ENCODE data around the gene SEBOX.

Gene SEBOX

DNA sequence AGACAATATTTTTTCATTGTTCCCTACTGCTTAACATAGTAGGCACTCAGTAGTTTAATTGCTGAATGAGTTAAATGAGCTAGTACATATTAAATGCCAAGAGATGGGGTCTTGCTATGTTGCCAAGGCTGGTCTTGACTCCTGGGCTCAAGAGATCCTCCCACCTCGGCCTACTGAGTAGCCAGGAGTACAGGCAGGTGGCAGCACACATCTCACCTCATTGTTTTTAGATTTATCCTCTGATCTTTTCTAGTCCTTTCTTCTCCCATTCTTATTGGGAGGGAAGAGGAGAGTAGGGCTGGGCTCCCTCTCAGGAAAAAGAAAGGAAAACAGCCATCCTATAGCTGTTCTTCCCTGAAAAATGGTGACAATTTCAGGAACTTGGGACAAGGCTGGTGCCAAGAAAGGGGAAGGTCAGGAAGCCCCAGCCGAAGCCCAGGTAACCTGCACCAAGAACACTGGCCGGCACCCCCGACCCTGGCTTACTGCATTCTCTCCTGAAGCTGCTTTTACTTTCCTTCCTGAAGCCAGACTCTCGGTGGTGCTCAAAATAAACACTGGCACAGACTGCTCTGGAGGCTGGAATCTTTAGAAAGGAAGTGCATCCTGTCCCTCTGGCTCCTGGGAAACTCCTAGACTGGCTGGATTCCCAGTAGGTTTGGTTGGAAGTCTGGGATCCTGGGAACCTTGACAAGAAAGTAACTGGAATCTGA is 26.8 kb downstream of the SEBOX start:
- peak overlapping the region in 1 of 2 donors; percentile 67 for H3K27ac Mint-ChIP-seq
- H3K27me3 Mint-ChIP-seq: no peaks in the 10 kb centered on the region
- peaks cover 31 to 36% of the 10 kb centered on the region in 2 donors for H3K4me1 Mint-ChIP-seq (ENCODE audit: low read depth in 2 of 2)
- no peak for DNase-seq
- no peaks in the 10 kb centered on the region for H3K9me3 Mint-ChIP-seq
- ATAC-seq (replicated peaks): no peak
- H3K4me3 Mint-ChIP-seq: no peak overlapping the region
- H3K36me3 Mint-ChIP-seq (ENCODE audit: insufficient read depth): peaks cover 37% of the 10 kb centered on the region

DNA sequence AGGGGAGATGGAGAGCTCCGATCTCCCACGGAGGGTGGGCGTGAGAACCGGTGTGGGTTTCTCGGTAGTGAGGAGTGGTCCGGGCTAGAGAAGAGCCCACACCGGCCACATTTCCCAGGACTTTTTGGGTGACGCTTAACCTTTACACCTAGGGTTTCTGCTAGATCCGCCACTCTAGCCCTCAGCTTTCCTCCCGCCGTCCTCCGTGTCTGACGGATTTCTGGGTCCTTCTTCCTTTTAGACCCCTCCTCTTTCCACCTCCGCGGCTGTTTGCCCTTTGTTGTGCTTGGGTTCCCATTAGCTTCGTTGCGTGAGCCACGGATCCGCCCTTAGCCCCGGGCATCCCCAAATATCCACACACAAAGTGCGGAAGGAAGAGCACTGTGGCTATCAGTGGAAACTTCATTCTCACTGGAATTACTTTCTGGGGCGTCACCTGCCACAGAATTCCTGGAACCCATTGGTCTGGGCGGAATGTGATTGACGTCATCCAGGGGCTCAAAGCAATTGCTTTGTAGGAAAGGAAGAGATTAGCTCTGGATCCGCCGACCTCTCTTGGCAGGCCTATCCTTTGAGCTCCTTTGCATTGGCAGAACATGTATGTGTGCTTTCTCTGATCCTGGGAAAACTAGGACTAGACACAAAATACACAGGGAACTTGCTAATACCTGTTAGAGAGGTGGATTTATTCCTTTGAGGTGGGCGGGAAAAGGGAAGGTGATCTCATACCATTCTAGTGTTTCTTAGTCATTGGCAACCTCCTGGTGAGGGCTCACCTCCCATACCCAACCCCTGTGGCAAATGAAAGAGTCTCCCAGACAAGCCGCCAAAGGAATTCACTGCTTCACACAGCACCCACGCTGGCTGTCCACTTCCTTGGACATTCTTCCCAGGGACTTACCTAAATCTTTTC is 28.8 kb downstream of the SEBOX start:
- Mint-ChIP-seq H3K9me3 (no peaks in the 10 kb centered on the region), H3K4me3 (peak overlapping the region; percentile 94 to 99), H3K27me3 (no peaks in the 10 kb centered on the region), H3K4me1 (ENCODE audit: low read depth in 2 of 2) (peaks cover 35 to 36% of the 10 kb centered on the region in 2 donors), H3K27ac (peak overlapping the region; percentile 98), H3K36me3 (ENCODE audit: insufficient read depth) (peaks cover 38% of the 10 kb centered on the region)
- DNase-seq (no peak), ATAC-seq (replicated peaks) (no peak)

DNA sequence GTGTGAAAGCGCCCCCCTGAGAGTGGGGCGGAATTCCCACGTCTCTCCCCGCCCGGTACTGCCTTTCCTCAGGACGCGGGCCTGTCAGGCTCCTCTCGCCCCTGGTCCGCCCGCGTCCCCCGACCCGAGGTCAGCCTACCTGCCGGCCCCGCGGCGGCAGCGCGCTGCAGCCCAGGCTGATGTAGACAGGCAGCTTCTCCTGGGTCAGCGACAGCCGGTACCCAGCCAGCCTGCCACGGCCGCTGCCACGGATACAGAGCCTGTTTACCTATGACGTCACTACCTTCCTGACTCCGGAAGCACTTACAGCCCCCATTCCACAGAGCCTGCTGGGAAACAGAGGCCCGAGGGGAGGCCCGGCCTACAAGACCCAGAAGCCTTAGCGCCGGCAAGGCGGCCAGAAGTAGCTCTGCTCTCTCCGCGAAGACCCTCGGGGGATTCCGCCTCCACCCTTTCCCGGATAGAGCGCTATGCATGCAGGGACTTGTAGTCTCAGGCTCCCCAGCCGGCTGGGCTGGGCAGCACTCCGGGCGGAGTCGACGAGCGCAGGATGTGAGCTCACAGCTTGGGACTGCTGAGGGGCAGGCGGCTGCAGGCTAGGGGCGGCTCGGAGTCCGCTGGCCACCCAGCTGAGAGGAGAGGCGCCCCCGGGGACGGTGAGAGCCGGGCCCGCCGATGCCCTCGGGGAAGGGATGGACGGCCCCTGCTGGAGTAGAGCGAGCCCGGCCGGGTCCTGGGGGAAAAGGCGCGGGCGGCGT is 29.6 kb downstream of the SEBOX start, which contains the start of the genes IFT20 and TNFAIP1:
TSS of gene IFT20 (minus strand) at position 272 of the 758 bp plus-strand sequence. CDS start 3,487 bp downstream, outside the sequence.
TSS of gene TNFAIP1 (plus strand) at position 561 of the 758 bp plus-strand sequence. CDS start 3,761 bp downstream, outside the sequence.
- H3K4me3 Mint-ChIP-seq: peak within 1 kb of the TSS; percentile 94 to 99
- peaks cover 32% of the 10 kb centered on the region for H3K36me3 Mint-ChIP-seq (ENCODE audit: insufficient read depth)
- ATAC-seq (replicated peaks): peak; percentile 94
- no peaks in the 10 kb centered on the region for H3K27me3 Mint-ChIP-seq
- H3K9me3 Mint-ChIP-seq: no peaks in the 10 kb centered on the region
- H3K4me1 Mint-ChIP-seq (ENCODE audit: low read depth in 2 of 2): peaks cover 34 to 36% of the 10 kb centered on the region in 2 donors
- DNase-seq: peak; percentile 94 to 97 (median 96)
- peak within 1 kb of the TSS; percentile 98 for H3K27ac Mint-ChIP-seq

DNA sequence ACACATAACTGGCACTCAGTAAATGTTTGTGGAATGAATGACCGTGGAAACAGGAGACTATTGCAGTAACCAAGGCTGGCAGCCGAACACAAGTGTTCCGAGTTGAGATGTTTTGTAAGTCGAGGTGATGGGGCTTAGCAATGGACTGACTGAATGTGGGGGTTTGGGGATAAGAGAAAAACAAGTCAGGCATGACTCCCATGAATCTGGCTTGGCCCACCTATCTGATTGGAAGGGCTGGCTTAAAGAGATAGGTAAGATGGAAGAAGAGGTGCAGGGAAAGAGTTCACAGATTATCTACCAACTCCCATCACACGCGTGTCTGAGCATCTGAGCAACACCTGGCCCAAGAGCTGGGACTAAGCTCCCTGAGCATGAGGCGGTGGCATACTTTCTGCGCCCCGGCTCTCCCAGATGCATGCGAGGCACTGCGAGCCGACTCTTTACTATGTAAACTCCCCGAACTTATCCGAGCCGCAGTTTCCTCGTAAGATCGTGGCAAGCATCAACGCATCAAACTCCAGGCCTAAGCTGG is 30.3 kb downstream of the SEBOX start:
- Mint-ChIP-seq H3K36me3 (ENCODE audit: insufficient read depth) (peaks cover 32% of the 10 kb centered on the region), H3K27ac (peak overlapping the region; percentile 98), H3K4me3 (peak overlapping the region; percentile 94 to 99), H3K9me3 (no peaks in the 10 kb centered on the region), H3K27me3 (no peaks in the 10 kb centered on the region), H3K4me1 (ENCODE audit: low read depth in 2 of 2) (peaks cover 34 to 36% of the 10 kb centered on the region in 2 donors)
- ATAC-seq (replicated peaks): peak; percentile 3
- DNase-seq: no peak

DNA sequence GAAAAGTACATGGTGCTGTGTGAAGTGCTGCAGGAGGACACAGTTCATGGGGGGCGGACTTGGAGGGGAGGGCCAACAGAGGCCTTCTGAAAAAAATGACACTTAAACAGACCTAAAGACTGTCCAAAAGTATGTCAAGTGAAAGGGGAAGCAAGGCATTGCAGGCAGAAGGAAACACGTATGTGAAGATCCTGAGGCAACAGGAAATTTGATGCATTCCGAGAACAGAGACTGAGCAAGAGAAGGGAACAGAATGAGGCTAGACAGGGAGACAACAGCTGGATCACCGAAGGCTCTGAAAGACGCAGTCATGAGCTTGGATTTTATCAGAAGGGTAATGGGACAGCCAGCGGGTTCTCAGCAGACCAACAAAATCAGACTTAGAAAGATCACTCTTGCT is 30.8 kb downstream of the SEBOX start:
- Mint-ChIP-seq H3K27me3 (no peaks in the 10 kb centered on the region), H3K4me1 (ENCODE audit: low read depth in 2 of 2) (peaks cover 32 to 36% of the 10 kb centered on the region in 2 donors), H3K4me3 (peak overlapping the region; percentile 94 to 99), H3K27ac (peak overlapping the region; percentile 98), H3K9me3 (no peaks in the 10 kb centered on the region), H3K36me3 (ENCODE audit: insufficient read depth) (peaks cover 37% of the 10 kb centered on the region)
- ATAC-seq (replicated peaks) (no peak), DNase-seq (no peak)

DNA sequence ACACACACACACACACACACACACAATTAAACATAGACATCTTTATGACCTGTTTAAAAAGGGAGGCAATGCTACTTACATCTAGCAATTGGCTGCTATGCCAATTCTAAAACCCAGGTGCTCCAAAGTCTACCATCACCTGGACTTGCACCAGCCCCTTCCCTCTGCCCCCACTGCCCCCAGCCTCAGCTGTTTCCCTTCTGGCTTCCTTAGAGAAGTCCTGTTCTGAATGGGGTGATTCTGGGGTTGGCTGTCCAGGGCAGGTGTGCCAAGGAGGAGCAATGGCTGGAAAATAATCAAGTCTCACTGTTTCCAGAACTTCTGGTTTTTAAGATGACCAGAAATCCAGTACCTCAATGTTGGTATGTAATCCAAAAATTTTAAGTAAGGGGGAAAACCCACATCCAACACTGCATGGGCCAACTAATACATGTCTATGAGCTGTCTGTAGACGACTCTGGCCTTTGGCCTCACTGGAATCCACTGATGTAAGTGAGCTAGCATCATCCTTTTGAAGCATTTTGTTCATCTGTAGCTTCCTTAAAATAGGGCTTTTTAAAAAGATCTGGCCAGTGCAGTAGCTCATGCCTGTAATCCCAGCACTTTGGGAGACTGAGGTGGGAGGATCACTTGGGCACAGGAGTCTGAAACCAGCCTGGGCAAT is 31.8 kb downstream of the SEBOX start:
- Mint-ChIP-seq H3K4me3 (peak overlapping the region in 1 of 2 donors; percentile 99), H3K36me3 (ENCODE audit: insufficient read depth) (peaks cover 42% of the 10 kb centered on the region), H3K9me3 (no peaks in the 10 kb centered on the region), H3K27ac (peak overlapping the region; percentile 98), H3K27me3 (no peaks in the 10 kb centered on the region), H3K4me1 (ENCODE audit: low read depth in 2 of 2) (peaks cover 28 to 30% of the 10 kb centered on the region in 2 donors)
- no peak for DNase-seq
- no peak for ATAC-seq (replicated peaks)

DNA sequence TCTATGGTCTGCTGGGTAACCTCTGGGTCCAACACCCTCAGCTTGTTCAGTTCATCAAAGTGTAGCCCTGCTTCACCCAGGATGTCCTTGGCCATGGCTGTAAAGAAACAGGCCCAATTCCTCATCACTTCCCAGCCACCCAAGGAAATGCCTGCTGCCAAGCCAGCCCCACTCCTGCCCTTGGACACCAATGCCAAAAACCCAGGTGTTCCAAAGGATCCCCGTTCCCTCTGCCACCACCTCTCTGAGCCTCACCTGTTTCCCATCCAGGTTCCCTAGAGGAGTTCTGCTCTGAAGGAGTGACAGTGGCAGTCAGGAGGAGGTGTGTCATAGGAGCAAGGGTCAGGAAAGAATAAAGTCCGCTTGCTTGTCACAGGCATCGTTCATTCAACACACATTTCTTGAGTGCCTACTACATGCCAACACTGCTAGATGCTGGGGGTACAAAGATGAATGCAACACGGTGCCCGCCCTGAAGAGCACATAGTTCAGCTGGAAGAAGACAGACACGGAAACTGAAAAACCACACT is 33.0 kb downstream of the SEBOX start:
- H3K36me3 Mint-ChIP-seq (ENCODE audit: insufficient read depth): peaks cover 49% of the 10 kb centered on the region
- H3K4me3 Mint-ChIP-seq: no peak overlapping the region
- H3K9me3 Mint-ChIP-seq: no peaks in the 10 kb centered on the region
- peak overlapping the region in 1 of 2 donors; percentile 59 for H3K27ac Mint-ChIP-seq
- no peaks in the 10 kb centered on the region for H3K27me3 Mint-ChIP-seq
- DNase-seq: no peak
- ATAC-seq (replicated peaks): no peak
- peaks cover 17 to 25% of the 10 kb centered on the region in 2 donors for H3K4me1 Mint-ChIP-seq (ENCODE audit: low read depth in 2 of 2)

DNA sequence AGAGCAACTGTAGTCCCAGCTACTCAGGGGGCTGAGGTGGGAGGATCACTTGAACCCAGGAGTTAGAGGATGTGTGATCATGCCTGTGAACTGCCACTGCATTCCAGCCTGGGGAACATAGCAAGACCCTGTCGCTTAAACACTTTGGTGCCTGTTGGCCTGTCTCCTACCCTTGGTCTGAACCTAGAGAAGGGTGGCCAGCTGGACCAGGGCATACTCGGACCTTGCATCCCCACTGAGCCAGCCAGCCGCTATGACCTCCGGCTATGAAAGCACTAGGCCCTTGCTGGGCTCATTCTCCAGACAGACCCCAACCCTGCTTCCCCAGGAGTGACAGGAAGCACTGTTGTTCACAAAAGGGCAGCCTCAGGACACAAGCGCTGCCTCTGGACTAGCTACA is 34.3 kb downstream of the SEBOX start:
- Mint-ChIP-seq H3K27me3 (no peaks in the 10 kb centered on the region), H3K27ac (no peak overlapping the region), H3K36me3 (ENCODE audit: insufficient read depth) (peaks cover 47% of the 10 kb centered on the region), H3K4me3 (no peak overlapping the region), H3K4me1 (ENCODE audit: low read depth in 2 of 2) (peaks cover 10 to 21% of the 10 kb centered on the region in 2 donors), H3K9me3 (no peaks in the 10 kb centered on the region)
- ATAC-seq (replicated peaks) (no peak), DNase-seq (no peak)

DNA sequence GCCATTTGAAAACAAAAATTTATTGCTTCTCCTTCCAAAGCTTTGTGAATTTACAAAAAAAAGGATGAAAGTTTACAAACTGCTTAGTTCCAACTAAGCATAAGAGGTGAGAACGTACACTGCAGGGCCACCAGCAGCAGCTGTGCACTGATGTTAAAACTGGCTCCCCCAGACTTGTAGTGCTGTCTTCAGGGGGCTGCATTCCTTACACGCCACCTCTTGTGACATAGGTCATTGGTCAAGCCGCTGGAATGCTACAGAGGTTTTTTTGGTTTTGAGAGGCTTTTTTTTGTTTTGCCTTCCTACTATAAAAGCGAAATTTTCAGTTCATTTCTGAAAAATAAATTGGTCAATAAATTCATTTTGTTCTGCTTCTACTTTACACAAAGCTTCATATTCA is 36.7 kb downstream of the SEBOX start:
- peaks cover 41% of the 10 kb centered on the region for H3K36me3 Mint-ChIP-seq (ENCODE audit: insufficient read depth)
- no peak for ATAC-seq (replicated peaks)
- no peak overlapping the region for H3K27ac Mint-ChIP-seq
- DNase-seq: no peak
- no peaks in the 10 kb centered on the region for H3K27me3 Mint-ChIP-seq
- H3K4me3 Mint-ChIP-seq: no peak overlapping the region
- H3K9me3 Mint-ChIP-seq: no peaks in the 10 kb centered on the region
- peaks cover 0 to 5% of the 10 kb centered on the region in 2 donors for H3K4me1 Mint-ChIP-seq (ENCODE audit: low read depth in 2 of 2)

DNA sequence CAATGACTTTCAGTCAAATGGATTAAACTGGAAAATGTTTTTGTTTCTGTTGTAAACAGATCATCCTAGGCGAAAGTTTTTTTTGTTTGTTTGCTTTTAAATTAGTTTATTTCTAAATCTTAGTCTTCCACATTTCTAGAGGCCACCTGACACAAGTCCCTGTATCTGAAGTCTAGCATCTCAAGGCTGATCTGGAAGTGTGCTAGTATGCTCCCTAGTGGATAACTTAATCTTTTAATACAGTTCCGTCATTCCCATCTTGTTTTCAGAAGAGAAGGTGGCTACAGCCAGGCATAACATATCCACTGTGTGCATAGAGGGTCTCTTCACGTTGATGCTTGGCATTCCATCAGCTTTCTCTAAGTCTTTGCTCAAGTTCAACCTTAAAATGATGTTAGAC is 37.3 kb downstream of the SEBOX start:
- ATAC-seq (replicated peaks): no peak
- no peak overlapping the region for H3K27ac Mint-ChIP-seq

DNA sequence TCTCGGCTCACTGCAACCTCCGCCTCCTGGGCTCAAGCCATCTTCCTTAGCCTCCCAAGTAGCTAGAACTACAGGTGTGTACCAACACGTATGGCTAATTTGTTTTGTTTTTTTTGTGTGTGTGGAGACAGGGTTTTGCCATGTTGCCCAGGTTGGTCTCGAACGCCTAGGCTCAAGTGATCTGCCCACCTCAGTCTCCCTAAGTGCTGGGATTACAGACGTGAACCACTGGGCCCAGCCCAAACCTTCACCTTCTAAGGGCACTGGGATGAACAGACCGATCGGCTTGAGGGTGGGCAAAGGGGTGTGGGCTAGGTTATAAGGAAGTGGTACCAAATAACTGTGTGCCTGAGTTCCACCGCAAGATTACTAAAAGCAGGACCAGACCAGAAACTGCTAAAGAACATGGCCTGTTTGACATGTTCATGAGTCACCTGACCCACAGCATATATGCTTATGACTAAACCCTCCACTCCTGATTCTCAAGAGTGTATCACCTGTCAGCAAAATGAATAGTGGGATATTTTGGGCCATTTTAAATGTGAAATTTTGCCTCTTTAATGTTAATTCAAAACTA is 37.9 kb downstream of the SEBOX start:
- H3K36me3 Mint-ChIP-seq (ENCODE audit: insufficient read depth): peaks cover 38% of the 10 kb centered on the region
- DNase-seq (no peak), ATAC-seq (replicated peaks) (no peak)
- H3K27ac Mint-ChIP-seq: no peak overlapping the region
- H3K4me1 Mint-ChIP-seq (ENCODE audit: low read depth in 2 of 2): peaks cover 0 to 2% of the 10 kb centered on the region in 2 donors
- no peaks in the 10 kb centered on the region for H3K27me3 Mint-ChIP-seq
- no peak overlapping the region for H3K4me3 Mint-ChIP-seq
- no peaks in the 10 kb centered on the region for H3K9me3 Mint-ChIP-seq

More for the DNA sequence above, 37.3 kb downstream of the SEBOX start:
- no peaks in the 10 kb centered on the region for H3K27me3 Mint-ChIP-seq
- no peak overlapping the region for H3K4me3 Mint-ChIP-seq
- peaks cover 0 to 5% of the 10 kb centered on the region in 2 donors for H3K4me1 Mint-ChIP-seq (ENCODE audit: low read depth in 2 of 2)
- peaks cover 41% of the 10 kb centered on the region for H3K36me3 Mint-ChIP-seq (ENCODE audit: insufficient read depth)
- H3K9me3 Mint-ChIP-seq: no peaks in the 10 kb centered on the region
- DNase-seq: no peak

DNA sequence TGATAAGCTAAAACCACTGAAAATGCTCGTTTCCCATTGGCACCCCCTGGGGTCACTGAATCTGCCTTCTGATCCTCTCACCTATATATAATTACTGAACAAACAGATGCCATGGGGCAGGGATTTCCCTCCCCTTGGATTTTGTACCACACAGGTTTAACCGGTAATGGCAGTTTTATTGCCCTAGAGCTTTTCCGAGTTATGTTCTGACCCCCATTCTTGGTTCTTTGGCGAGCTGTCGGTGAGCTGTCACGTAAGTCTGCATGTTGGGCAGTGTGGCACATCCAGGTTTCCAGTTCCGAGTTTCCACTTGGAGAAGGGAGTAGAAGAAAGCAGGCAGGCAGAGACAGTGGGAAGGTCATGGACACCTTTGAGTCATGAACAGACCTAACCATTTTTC is 38.9 kb downstream of the SEBOX start:
- Mint-ChIP-seq H3K9me3 (no peaks in the 10 kb centered on the region), H3K4me1 (ENCODE audit: low read depth in 2 of 2) (no peaks in the 10 kb centered on the region), H3K27ac (no peak overlapping the region), H3K36me3 (ENCODE audit: insufficient read depth) (peaks cover 31% of the 10 kb centered on the region), H3K27me3 (no peaks in the 10 kb centered on the region), H3K4me3 (no peak overlapping the region)
- ATAC-seq (replicated peaks): no peak
- no peak for DNase-seq

Measured in effector memory CD8-positive, alpha-beta T cell (primary cell).